ENCODE data around the gene MAST3.

The MAST3 gene

GRCh38 chr19:18114483-18114882 is 16.9 kb downstream of the MAST3 start:
- no peak for DNase-seq

- DNase-seq, result no peak
These were observed 19.8 kb downstream of the MAST3 start for GRCh38 chr19:18117364-18117691.

GRCh38 chr19:18117692-18118378 is 20.3 kb downstream of the MAST3 start:
- DNase-seq, result peak; percentile 91

DNA sequence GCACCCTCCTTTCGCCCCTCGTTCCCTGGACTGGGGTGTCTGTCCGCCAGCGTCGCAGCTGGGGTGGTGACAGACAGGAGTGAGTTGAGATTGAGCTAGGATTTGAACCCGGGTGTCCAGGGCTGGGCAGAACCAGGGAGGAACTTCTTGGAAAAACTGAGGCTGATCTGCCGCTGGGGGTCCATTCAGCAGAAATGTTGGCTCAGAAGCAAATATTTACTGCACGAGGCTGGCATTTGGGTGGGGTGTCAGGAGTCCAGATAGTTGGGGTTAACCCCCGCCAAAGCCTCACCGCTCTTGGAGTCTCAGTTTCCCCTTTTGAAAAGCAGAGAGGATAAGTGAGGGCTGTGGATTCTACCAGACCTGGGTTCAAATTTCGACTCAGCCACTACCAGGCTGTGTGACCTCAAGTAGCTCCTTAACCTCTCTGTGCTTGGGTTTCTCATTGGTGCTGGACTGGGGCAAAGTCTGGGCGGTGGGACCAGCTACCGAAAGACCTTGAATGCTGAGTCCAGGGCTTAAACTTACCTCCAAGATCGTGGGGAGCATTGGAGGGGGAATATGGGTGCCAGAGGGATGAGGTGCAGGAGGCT is 20.9 kb downstream of the MAST3 start:
- no peak for DNase-seq

DNA sequence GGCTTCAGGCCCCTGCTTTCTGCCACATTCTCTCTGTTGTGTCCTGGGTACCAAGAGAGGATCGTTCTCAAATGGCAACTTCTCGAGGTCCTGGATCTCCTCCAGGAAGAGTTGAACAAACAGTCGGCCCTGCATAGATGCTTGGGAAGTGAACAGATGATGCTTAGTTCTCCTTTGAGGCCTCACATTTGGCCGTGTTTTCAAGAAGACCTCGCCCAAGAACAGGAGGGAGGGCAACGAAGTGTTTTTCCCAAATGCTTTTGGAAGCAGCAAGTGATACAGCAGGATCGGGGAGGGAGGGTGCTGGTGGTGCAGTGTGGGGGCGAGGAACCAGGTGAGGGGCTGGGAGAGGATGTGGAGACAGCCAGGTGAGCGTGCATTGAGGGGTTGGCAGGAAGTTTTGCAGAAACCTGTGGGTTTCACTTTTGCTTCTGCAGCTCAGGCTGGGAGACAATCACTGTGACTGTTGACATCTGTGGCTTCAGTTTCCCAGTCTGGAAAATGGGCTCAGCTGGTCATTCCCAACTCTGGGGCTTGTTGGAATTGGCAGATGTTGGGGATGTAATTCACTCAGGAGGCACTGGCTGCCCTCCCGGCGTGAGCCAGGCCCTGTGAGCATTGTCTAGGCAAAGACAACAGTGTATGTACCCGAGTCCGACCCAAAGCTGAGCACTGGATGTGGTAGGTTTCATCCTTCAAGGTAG is 21.6 kb downstream of the MAST3 start:
- no peak for DNase-seq

GRCh38 chr19:18119717-18120105 is 22.1 kb downstream of the MAST3 start:
- no peak for DNase-seq

DNA sequence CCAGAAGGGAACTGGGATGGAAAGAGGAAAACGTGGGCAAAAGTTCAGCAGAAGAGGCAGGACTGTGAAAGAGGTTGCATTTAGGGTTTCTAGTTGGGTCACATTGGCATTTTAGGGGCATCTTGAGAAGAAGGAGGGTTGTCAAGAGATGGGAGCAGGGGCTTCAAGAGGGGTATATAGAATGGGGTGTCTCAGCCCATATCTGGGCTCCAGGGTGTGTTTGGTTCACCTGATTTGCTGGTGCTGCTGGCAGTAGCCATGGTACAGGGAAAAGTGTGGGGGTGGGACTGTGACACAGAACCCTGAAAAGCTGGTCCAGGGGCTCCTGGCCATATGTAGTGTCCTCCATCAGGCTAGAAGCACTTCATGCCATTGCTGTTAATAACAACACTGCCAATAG is 22.5 kb downstream of the MAST3 start:
- DNase-seq, result no peak

DNA sequence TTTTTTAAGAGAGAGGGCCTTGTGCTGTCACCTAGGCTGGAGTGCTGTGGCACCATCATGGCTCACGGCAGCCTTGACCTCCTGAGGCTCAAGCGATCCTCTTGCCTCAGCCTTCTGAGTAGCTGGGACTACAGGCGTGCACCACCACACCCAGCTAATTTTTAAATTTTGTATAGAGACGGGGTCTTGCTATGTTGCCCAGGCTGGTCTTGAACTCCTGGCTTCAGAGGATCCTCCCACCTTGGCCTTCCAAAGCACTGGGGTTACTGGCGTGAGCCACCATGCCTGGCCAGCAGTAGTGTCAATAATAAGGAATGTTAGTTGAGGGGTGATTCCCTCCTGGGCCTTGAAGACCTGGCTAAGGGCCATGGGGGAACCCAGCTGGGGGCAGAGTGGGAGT is 23.6 kb downstream of the MAST3 start:
- no peak for DNase-seq

DNA sequence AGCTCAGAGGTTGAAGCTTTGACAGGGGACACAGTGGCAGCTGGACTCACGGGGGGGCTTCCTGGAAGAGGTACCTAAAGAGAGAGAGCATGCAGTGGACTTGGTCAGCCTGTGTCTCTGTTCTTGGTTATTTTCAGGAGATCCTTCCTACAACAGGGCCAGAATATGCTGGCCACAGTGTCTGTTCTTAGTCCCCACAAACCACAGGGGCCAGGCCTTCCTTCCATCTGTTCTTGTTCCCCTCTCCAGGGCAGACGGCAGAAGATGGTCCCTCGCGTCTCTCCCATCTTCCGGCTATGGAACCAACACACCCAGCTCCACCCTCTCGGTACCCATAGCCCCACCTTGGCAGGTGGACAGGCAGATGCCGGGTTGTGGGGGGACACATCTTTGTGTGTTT is 24.8 kb downstream of the MAST3 start:
- DNase-seq, result no peak

DNA sequence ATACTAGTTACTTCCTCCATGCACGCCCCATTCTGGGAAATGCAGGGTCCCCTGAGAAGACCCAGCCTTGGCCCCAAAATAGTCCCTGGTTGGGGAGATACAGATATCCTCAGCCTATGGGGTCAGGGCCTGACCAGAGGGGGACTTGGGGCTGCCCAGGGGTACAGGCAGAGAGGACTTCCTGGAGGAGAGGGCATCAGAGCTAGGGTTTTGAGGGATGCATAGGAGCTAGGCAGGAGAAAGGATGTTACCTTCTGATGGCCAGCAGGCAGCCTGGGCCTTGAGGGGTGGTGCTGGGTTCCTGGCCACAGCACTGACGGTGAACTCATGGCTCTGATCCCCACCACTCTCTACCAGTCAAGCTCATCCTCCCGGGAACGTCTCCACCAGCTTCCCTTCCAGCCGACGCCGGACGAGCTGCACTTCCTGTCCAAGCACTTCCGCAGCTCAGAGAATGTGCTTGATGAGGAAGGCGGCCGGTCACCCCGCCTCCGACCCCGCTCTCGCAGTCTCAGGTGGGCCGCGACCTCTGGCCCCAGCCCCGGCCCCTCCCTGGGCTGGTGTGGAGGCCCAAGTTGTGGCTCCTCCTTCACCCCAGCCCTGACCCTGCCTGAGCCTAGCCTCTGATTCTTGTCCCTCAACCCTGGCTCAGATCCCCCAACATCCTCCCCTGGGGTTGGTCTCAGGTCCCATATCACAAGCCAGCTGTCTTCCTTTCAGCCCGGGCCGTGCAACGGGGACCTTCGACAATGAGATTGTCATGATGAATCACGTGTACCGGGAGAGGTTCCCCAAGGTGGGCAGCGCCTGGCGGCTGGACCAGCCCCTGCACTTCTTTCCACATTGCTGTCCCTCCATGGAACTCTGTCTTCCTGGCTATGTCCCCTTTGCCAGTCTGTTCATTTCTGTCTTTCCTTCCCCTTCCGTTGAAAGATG is 25.6 kb downstream of the MAST3 start:
- DNase-seq, result no peak

DNA sequence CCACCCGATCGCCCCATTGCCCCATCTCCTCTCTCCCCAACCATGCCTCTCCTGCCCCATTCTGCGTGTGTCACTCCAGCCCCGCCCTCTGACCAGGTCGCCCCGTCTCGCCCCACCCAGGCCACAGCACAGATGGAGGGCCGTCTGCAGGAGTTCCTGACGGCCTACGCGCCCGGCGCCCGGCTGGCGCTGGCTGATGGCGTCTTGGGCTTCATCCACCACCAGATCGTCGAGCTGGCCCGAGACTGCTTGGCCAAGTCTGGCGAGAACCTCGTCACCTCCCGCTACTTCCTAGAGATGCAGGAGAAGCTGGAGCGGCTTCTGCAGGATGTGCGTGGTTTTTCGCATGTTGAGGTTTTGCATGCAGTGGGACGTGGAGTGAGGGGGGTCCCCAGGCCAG is 26.2 kb downstream of the MAST3 start:
- DNase-seq, result no peak

DNA sequence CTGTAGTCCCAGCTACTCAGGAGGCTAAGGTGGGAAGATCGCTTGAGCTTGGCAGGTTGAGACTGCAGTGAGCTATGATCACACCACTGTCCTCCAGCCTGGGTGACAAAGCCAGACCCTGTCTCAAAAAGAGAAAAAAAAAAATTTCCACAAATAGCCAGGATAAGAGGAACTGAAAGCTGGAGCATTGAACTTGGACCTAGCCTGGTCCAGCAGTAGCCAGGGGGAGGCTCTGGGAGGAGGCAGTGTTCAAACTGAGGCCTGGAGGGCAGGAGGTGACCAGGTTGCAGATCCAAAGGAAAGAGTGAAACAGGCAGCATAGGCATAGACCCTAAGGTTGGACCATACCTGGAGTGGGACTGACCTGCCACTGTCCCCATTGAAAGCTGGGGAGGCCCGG is 28.5 kb downstream of the MAST3 start:
- no peak for DNase-seq

DNA sequence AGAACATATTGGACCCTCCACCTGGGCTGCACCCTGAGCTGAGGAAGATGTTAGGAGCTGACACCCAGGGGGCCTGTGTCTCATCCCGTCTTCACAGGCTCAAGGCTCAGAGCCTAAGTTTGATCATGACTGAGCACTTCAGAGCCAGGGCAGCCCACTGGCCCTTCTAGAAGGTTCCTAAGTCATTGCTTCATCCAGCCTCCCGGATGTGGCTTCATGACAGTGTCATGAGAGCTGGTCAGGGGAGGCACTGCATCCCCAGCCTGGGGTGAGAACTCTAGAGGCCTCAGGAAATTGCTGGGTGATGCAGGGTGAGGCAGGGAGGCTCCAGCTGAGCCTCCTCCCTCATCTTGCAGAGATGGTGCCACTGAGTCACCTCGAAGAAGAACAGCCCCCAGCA is 30.5 kb downstream of the MAST3 start:
- DNase-seq, result no peak

DNA sequence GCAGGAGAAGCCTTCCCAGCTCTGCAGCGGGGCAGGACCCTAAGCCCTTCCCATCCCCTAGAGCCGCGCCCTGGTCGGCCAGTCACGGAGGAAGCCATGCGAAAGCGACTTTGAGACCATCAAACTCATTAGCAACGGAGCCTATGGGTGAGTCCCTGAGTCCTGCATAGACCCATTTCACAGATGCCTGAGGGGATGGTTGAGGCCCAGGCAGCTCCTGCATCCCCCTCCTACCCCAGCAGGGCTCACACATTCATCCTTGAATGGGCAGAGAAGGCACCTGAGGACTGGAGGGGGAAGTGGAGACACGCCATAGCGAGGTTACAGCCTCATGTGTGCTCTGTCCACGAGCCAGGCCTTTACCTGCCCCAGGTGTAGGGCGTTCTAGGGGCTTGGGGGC is 31.2 kb downstream of the MAST3 start:
- no peak for DNase-seq

DNA sequence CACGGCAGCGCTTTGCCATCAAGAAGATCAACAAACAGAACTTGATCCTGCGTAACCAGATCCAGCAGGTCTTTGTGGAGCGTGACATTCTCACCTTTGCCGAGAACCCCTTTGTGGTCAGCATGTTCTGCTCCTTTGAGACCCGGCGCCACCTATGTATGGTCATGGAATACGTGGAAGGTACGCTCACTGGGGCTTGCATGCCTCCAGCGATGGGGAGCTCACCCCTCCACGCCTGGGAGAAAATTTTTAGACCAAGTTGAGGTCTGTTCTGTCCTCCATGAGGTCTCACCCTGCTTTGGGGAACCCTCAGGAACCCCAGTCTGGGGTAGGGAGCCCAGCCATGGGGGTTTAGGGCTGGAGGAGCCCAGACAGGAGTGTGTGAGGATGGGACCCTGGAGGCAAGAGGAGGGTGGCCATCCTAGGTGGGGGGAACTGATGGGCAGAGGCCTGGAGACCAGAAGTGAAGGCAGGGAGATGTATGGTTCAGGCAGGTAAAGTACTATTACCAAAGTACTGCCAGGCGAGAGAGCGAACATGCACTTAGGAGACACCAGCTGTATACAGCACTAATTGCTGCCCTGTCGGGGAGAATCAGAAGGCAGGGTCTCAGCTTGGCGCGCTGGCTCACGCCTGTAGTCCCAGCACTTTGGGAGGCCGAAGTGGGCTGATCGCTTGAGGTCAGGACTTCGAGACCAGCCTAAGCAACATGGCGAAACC is 33.1 kb downstream of the MAST3 start:
- DNase-seq, result no peak

DNA sequence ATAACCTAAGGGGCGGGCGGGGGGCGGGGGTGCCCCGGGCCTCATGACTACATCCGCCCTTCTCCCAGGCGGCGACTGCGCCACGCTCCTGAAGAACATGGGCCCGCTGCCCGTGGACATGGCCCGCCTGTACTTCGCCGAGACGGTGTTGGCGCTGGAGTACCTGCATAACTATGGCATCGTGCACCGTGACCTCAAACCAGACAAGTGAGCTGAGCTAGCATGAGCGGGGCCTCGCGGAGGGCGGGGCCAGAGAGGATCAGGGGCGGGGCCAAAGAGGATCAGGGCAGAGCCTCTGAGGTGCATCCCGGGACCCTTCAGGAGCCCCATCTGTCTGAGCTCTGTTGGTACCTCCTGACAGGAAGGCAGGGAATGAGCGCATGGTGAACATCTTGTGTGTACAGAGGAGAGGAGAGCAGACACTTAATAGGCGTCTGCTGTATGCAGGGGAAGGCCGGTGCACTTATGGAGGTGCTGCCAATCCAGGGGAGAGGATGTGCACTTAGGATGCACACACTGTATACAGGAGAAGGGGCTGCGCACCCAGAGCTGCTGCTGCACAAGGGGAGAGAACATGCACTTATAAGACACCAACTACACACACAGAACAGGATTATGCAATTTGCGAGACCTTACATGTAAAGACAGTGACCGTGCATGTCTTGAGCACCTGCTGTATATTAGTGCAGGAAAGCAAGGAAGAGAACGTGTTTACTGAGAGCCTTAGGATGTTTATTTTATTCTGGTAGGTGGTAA is 34.4 kb downstream of the MAST3 start:
- no peak for DNase-seq

DNA sequence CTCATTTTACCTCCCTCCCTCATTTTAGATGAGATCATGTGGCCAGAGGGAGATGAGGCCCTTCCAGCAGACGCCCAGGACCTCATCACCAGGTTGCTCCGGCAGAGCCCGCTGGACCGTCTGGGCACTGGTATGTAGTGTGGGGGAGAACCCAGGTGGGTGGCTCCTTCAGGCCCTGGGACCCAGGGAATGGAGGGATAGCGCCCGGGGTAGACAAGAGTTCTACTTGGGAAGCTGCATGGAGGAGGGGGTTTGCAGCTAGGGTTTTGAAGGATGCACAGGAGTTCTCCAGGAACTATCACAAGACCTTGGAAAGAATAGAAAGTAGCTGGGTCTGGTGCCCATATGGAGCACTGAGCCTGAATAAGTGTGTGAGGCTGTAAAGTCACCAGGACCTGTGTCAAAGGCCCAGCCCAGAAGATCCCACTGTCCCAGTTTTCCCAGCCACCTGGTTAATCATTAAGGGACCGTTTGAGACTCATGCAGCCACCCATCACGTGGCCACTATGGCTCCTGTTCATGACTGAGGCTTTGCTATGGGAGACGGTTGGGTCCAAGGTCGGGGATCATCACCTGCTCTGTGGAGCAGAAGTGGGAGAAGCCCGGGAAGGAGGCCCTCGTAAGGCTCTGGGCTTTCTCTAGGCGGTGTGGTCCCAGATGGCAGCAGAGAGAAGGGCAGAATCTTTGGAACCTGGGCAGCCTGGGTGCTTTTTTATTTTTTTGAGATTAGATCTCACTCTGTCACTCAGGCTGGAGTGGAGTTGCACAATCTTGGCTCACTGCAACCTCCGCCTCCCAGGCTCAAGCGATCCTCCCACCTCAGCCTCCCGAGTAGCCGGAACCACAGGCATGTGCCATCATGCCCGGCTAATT is 38.4 kb downstream of the MAST3 start:
- no peak for DNase-seq

DNA sequence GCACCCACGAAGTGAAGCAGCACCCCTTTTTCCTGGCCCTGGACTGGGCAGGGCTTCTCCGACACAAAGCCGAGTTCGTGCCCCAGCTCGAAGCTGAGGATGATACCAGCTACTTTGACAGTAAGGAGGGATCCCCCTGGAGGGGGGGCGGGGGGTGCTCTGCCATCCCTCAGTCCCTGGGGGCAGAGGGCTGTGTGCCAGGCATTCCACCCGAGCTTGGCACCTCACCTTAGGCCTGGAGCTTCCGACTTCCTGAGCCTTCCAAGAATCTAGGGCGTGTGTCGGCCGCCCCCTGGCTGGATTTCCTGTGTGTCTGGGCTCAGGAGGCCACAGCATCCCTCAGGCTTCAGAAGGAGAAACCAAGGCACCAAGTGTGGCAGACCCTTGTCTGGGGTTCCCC is 39.7 kb downstream of the MAST3 start:
- DNase-seq, result no peak

GRCh38 chr19:18137657-18138339 is 40.2 kb downstream of the MAST3 start:
- no peak for DNase-seq

DNA sequence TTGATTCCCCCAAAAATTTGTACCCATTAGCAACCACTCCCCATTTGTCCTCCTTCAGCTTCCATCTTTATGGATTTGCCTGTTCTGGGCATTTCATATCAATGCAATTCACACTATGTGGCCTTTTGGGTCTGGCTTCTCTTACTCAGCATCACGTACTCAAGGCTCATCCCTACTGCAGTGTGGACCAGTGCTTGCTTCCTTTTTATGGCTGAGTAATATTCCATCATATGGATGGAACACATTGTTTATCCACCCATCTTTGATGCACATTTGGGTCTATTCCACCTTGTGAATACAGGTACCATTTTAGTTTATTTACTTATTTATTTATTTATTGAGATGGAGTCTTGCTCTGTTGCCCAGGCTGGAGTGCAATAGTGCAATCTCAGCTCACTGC is 42.9 kb downstream of the MAST3 start:
- DNase-seq, result no peak

Measured in left hindlimb (tissue), 1 donor.